GM12878 (cell line): ENCODE measurements around the gene OR1F1. TPM values are rescaled to one million over a fixed set of nuclear protein-coding genes. Genes with fewer than 3 reads are reported as not detected.

Experiments used
- BHLHE40 ChIP-seq, 2 experiments: fragments of 450-650 bp in 1 of 2; IDR thresholded peaks; 2 replicates each; pipeline ENCODE4 v1.6.1; 2011 to 2017; ENCODE audit warnings: low read depth in 2 of 2, borderline replicate concordance in 1 of 2, improper control_type of control experiment in 1 of 2, low read length in 1 of 2, mild to moderate bottlenecking in 1 of 2
- CHD1 ChIP-seq: IDR thresholded peaks from 2 replicates; pipeline ENCODE4 v1.6.1; 2012; ENCODE audit warnings: low read depth, low read length, improper control_type of control experiment
- EGR1 ChIP-seq, 2 experiments: IDR thresholded peaks; 1 replicate in 1 of 2; 2 replicates in 1 of 2; pipeline ENCODE4 v1.6.1; 2011 to 2012; ENCODE audit warnings: low read depth in 2 of 2, low read length in 2 of 2, borderline replicate concordance in 1 of 2, mild to moderate bottlenecking in 1 of 2, moderate library complexity in 1 of 2
- FOS ChIP-seq: IDR thresholded peaks from 3 replicates; pipeline ENCODE4 v1.6.1; 2011; ENCODE audit warnings: borderline replicate concordance; ENCODE audit not compliant: insufficient read length; ENCODE audit errors: extremely low read depth
- IKZF1 ChIP-seq: fragments of 450-650 bp; conservative IDR thresholded peaks from 2 replicates; pipeline ENCODE4 v1.6.1; 2017; ENCODE audit warnings: antibody characterized with exemption, mild to moderate bottlenecking
- MYB ChIP-seq: fragments of 150-350 bp; IDR thresholded peaks from 2 replicates; pipeline ENCODE4 v1.6.1; 2014; ENCODE audit warnings: mild to moderate bottlenecking, low read depth, low read length, borderline replicate concordance
- NBN ChIP-seq: fragments of 450-650 bp; IDR thresholded peaks from 2 replicates; pipeline ENCODE4 v1.6.1; 2016
- NFXL1 ChIP-seq: fragments of 450-650 bp; IDR thresholded peaks from 2 replicates; pipeline ENCODE4 v1.6.1; 2017; ENCODE audit warnings: antibody characterized with exemption, mild to moderate bottlenecking, borderline replicate concordance
- RAD21 ChIP-seq: IDR thresholded peaks from 2 replicates; pipeline ENCODE4 v1.6.1; 2011; ENCODE audit warnings: mild to moderate bottlenecking, low read depth, low read length, moderate library complexity; ENCODE audit not compliant: insufficient read depth
- RELA ChIP-seq: fragments of 450-650 bp; IDR thresholded peaks from 2 replicates; pipeline ENCODE4 v1.8.0; 2014; ENCODE audit warnings: borderline replicate concordance; ENCODE audit not compliant: partially characterized antibody
- RFX5 ChIP-seq: IDR thresholded peaks from 2 replicates; pipeline ENCODE4 v1.6.1; 2011; ENCODE audit warnings: low read depth, low read length, improper control_type of control experiment
- RUNX3 ChIP-seq: IDR thresholded peaks from 2 replicates; pipeline ENCODE4 v1.6.1; 2012; ENCODE audit warnings: low read length, inconsistent platforms
- TARDBP ChIP-seq: IDR thresholded peaks from 2 replicates; pipeline ENCODE4 v1.6.1; 2016; ENCODE audit warnings: borderline replicate concordance
- polyA plus RNA-seq, 11 experiments: library from polyadenylated mRNA; depleted of rRNA in 4 of 11; unstranded in 6 of 11; stranded (reverse) in 5 of 11; fragments of >200 nt; fragmentation: Nextera tagmentation in 4 of 11; fragmentation: Illumina TruSeq in 1 of 11; extraction: Ambion mirVana in 4 of 11; extraction: Trizol in 1 of 11; gene quantifications; 1 replicate in 1 of 11; 2 replicates in 10 of 11; pipeline versions ENCODE4 v1.2.1 to v1.2.3, GENCODE V29; 2011 to 2016; ENCODE audit warnings: inconsistent platforms in 2 of 11, missing spikeins in 2 of 11, low read depth in 1 of 11
- total RNA-seq, 4 experiments: library from RNA; depleted of rRNA in 3 of 4; stranded (reverse); fragments of >200 nt in 3 of 4; fragmentation: Illumina TruSeq in 1 of 4; extraction: Trizol in 1 of 4; gene quantifications; 2 replicates each; pipeline versions ENCODE4 v1.2.1 to v1.2.3, GENCODE V29; 2013 to 2021
- TF ChIP-seq, protein P1 (sequence below): fragments of 450-650 bp; IDR thresholded peaks from 2 replicates; pipeline ENCODE4 v1.6.1; 2017; ENCODE audit warnings: mild to moderate bottlenecking, low read depth, inconsistent platforms; ENCODE audit not compliant: poor library complexity, severe bottlenecking
- TF ChIP-seq, protein P2 (sequence below): fragments of 450-650 bp; IDR thresholded peaks from 2 replicates; pipeline ENCODE4 v1.6.1; 2014; ENCODE audit warnings: mild to moderate bottlenecking
- TF ChIP-seq, protein P3 (sequence below): IDR thresholded peaks from 2 replicates; pipeline ENCODE4 v1.6.1; 2012; ENCODE audit warnings: improper control_type of control experiment, low read depth, low read length; ENCODE audit not compliant: insufficient replicate concordance
- TF ChIP-seq, protein P4 (sequence below), 3 experiments: IDR thresholded peaks in 2 of 3; conservative IDR thresholded peaks in 1 of 3; 2 replicates each; pipeline ENCODE4 v1.5.1; 2011; ENCODE audit warnings: low read depth in 3 of 3, low read length in 3 of 3, mild to moderate bottlenecking in 3 of 3, control low read depth in 2 of 3, moderate library complexity in 2 of 3, inconsistent platforms in 1 of 3, mixed read lengths in 1 of 3; ENCODE audit not compliant: control insufficient read depth in 2 of 3, insufficient read depth in 1 of 3; ENCODE audit errors: extremely low read depth in 1 of 3

The OR1F1 gene
- total and polyA plus RNA-seq, 10 of the 15 experiments (the other 5 are each of a cell fraction or from before 2014, with no cell fraction given): 0.10 to 0.14 (median 0.12) TPM; not detected in 7

DNA sequence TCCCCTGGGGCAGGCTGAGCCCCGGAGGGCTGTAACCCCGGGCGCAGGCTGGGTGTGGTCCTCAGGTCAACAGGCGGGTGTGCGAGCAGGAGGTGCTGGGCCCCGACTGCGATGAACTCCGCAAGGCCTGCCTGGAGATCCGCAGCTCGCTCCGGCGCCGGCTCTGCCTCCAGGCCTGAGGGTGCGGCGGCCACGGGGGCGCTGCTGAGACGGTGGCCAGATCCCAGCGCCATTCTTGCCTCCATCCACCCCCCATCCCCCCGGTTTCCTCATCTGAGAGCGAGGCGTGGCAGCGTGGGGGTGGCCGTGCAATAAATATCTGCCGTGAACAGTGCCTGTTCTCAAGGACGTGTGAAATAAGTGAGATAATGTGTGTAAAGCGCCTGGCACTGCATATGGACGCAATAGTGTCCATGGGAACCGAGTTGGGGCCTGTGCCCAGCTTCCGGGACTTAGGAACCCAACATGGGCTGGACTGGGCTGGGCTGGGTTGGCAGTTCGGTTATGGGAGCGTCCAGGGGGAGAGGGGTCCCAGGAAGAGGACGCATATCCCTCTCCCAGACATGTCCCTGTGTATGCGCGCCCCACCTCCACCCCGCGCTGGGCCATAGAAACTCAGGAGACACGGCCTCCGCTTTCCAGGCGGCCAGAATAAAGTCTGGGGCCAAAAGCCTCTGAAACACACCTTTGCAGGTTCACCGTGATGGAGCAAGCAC, 38.2 kb upstream of the OR1F1 start (continued):
- TF ChIP-seq FOS: no peak
- TF ChIP-seq RAD21: 0 out of 2 replicates have a peak, but pooled peaks have one; percentile 11
- TF ChIP-seq, protein P1, sequence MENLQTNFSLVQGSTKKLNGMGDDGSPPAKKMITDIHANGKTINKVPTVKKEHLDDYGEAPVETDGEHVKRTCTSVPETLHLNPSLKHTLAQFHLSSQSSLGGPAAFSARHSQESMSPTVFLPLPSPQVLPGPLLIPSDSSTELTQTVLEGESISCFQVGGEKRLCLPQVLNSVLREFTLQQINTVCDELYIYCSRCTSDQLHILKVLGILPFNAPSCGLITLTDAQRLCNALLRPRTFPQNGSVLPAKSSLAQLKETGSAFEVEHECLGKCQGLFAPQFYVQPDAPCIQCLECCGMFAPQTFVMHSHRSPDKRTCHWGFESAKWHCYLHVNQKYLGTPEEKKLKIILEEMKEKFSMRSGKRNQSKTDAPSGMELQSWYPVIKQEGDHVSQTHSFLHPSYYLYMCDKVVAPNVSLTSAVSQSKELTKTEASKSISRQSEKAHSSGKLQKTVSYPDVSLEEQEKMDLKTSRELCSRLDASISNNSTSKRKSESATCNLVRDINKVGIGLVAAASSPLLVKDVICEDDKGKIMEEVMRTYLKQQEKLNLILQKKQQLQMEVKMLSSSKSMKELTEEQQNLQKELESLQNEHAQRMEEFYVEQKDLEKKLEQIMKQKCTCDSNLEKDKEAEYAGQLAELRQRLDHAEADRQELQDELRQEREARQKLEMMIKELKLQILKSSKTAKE: no peak
- 0 out of 2 replicates have a peak, but pooled peaks have one; percentile 64 for TF ChIP-seq TARDBP
- peak in 1 of 2 experiments; percentile 25; a peak in 1 of 4 replicates for TF ChIP-seq BHLHE40 (IDR thresholded peaks at IDR 0.05; ENCODE audit: borderline replicate concordance in 1 of 2, low read depth in 2 of 2, low read length in 1 of 2)
- 0 out of 3 replicates have a peak, but pooled peaks of 1 of the 2 experiments have one; percentile 2 for TF ChIP-seq EGR1 (IDR thresholded peaks at IDR 0.05; ENCODE audit: borderline replicate concordance in 1 of 2, low read depth in 2 of 2, low read length in 2 of 2)
- no peak for TF ChIP-seq RELA
- TF ChIP-seq, protein P2, sequence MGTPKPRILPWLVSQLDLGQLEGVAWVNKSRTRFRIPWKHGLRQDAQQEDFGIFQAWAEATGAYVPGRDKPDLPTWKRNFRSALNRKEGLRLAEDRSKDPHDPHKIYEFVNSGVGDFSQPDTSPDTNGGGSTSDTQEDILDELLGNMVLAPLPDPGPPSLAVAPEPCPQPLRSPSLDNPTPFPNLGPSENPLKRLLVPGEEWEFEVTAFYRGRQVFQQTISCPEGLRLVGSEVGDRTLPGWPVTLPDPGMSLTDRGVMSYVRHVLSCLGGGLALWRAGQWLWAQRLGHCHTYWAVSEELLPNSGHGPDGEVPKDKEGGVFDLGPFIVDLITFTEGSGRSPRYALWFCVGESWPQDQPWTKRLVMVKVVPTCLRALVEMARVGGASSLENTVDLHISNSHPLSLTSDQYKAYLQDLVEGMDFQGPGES: no peak
- TF ChIP-seq, protein P3, sequence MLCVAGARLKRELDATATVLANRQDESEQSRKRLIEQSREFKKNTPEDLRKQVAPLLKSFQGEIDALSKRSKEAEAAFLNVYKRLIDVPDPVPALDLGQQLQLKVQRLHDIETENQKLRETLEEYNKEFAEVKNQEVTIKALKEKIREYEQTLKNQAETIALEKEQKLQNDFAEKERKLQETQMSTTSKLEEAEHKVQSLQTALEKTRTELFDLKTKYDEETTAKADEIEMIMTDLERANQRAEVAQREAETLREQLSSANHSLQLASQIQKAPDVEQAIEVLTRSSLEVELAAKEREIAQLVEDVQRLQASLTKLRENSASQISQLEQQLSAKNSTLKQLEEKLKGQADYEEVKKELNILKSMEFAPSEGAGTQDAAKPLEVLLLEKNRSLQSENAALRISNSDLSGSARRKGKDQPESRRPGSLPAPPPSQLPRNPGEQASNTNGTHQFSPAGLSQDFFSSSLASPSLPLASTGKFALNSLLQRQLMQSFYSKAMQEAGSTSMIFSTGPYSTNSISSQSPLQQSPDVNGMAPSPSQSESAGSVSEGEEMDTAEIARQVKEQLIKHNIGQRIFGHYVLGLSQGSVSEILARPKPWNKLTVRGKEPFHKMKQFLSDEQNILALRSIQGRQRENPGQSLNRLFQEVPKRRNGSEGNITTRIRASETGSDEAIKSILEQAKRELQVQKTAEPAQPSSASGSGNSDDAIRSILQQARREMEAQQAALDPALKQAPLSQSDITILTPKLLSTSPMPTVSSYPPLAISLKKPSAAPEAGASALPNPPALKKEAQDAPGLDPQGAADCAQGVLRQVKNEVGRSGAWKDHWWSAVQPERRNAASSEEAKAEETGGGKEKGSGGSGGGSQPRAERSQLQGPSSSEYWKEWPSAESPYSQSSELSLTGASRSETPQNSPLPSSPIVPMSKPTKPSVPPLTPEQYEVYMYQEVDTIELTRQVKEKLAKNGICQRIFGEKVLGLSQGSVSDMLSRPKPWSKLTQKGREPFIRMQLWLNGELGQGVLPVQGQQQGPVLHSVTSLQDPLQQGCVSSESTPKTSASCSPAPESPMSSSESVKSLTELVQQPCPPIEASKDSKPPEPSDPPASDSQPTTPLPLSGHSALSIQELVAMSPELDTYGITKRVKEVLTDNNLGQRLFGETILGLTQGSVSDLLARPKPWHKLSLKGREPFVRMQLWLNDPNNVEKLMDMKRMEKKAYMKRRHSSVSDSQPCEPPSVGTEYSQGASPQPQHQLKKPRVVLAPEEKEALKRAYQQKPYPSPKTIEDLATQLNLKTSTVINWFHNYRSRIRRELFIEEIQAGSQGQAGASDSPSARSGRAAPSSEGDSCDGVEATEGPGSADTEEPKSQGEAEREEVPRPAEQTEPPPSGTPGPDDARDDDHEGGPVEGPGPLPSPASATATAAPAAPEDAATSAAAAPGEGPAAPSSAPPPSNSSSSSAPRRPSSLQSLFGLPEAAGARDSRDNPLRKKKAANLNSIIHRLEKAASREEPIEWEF: no peak
- no peak for TF ChIP-seq NFXL1
- no peak for TF ChIP-seq MYB
- peak; percentile 57; the same call in 1 of the 2 replicates for TF ChIP-seq NBN
- TF ChIP-seq IKZF1: peak; percentile 21; the same call in 1 of the 2 replicates
- TF ChIP-seq, protein P4, sequence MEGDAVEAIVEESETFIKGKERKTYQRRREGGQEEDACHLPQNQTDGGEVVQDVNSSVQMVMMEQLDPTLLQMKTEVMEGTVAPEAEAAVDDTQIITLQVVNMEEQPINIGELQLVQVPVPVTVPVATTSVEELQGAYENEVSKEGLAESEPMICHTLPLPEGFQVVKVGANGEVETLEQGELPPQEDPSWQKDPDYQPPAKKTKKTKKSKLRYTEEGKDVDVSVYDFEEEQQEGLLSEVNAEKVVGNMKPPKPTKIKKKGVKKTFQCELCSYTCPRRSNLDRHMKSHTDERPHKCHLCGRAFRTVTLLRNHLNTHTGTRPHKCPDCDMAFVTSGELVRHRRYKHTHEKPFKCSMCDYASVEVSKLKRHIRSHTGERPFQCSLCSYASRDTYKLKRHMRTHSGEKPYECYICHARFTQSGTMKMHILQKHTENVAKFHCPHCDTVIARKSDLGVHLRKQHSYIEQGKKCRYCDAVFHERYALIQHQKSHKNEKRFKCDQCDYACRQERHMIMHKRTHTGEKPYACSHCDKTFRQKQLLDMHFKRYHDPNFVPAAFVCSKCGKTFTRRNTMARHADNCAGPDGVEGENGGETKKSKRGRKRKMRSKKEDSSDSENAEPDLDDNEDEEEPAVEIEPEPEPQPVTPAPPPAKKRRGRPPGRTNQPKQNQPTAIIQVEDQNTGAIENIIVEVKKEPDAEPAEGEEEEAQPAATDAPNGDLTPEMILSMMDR (IDR thresholded peaks at IDR 0.05 in 2 of 3, conservative IDR thresholded peaks at IDR 0.05 in 1 of 3; ENCODE audit: control insufficient read depth in 2 of 3, extremely low read depth in 1 of 3, insufficient read depth in 1 of 3, low read depth in 3 of 3, low read length in 3 of 3): peak; percentile 55 to 63 (median 58)
- TF ChIP-seq CHD1: no peak; the same call in 1 of the 2 replicates
- 0 out of 2 replicates have a peak, but pooled peaks have one; percentile 6 for TF ChIP-seq RFX5
- peak; percentile 40 for TF ChIP-seq RUNX3
